Omental fat pad (tissue), 4 donors: ENCODE results near the gene NOS3. TPM values are rescaled to one million over a fixed set of nuclear protein-coding genes. Genes with fewer than 3 reads are reported as not detected.

Source experiments
- ATAC-seq: fragments of 150-250 bp; one replicate; pipeline ENCODE4 v1.9.1; 2016; ENCODE audit warnings: mild to moderate bottlenecking, moderate library complexity; ENCODE audit not compliant: low FRiP score
- DNase-seq: peaks from one replicate; pipeline ENCODE4 v3.0.0-alpha.2; 2019; ENCODE audit warnings: low spot score
- CTCF ChIP-seq, 3 donors: fragments of 450-650 bp; IDR thresholded peaks; one replicate each; pipeline ENCODE4 v1.5.1; 2016 to 2017; ENCODE audit warnings: antibody characterized with exemption in 3 of 3, mild to moderate bottlenecking in 3 of 3, moderate library complexity in 2 of 3
- total RNA-seq, 4 donors: library from RNA; depleted of rRNA; stranded (reverse); fragments of >200 nt; gene quantifications; one replicate each; pipeline ENCODE4 v1.1.0, GENCODE V29; 2016

The NOS3 gene
- total RNA-seq, 4 donors from 2014 or later, result 11.2 to 75.3 (median 25.2) TPM

DNA sequence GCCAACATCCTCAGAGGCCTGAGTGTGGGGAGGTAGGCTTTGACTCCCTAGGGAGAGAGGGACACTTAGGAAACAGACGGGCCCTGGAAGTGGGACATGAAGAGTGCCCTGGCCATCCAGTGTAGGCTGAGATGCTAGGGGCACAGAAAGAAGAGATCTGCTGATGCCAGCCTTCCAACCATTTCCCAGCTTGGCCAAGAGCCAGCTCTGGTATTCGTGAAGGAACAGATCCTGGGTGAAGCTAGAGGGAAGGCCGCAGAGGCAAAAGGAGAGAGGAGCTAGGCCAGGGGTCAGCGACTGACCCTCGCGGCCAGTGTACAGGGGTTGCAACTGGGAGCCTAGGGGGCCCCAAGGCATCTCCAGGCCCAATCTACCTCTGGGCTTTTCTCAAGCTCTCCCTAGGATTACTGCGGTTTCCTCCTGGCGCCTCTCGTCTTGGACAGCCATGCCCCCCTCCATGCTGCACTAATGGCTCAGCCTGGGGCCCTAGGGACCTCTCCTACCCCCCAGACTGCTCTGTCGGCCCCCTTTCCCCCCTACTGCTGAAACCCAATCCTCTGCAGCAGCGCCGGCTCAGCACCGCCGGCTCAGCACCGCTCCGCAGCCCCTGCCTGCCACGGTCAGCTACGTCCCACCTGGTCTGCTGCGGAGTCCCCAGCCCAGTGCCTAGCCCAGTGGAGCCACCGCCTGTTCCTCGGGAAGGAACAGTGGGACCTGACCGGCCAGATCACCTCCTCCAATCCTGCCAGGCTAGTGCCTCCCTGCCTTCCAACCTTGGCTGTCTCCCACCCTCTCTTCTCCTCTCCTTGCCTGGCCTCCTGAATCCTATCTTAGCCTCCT, 57.4 kb downstream of the NOS3 start, which contains the start of gene ASIC3:
TSS of gene ASIC3 (plus strand) at position 556 of the 840 bp plus-strand sequence. CDS start 355 bp downstream, outside the sequence.
- DNase-seq (no peak), ATAC-seq (no peak)
- no peak for TF ChIP-seq CTCF (IDR thresholded peaks at IDR 0.05)

GRCh38 chr7:151048911-151049463, 58.2 kb downstream of the NOS3 start:
- no peak for TF ChIP-seq CTCF (IDR thresholded peaks at IDR 0.05)
- DNase-seq (no peak), ATAC-seq (no peak)

- TF ChIP-seq CTCF (IDR thresholded peaks at IDR 0.05), result no peak
- no peak for ATAC-seq
- no peak for DNase-seq
Observed at GRCh38 chr7:151051108-151051507, 60.3 kb downstream of the NOS3 start.

- DNase-seq (no peak), ATAC-seq (no peak)
- no peak for TF ChIP-seq CTCF (IDR thresholded peaks at IDR 0.05)
Observed at GRCh38 chr7:151053096-151053495, 62.3 kb downstream of the NOS3 start.

DNA sequence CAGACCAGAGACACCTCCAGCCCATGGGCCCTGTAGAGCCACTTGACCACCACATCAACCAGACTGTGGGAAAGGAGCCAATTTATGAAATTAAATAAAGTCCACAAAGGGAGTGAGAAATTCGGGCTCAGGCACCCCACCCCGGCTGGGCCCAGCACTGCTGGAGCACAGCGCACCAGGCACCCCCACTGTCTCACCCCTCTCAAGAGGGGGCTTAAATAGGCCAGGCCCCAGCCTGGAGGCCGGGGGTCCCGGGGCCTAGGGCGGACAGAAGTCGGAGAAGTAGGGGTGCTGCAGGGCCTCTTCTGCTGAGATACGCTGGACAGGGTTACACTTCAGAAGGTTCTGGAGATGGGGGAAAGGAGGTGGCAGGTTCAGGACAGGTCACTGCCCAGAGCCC, 62.9 kb downstream of the NOS3 start:
- ATAC-seq (no peak), DNase-seq (no peak)
- no peak for TF ChIP-seq CTCF (IDR thresholded peaks at IDR 0.05)

DNA sequence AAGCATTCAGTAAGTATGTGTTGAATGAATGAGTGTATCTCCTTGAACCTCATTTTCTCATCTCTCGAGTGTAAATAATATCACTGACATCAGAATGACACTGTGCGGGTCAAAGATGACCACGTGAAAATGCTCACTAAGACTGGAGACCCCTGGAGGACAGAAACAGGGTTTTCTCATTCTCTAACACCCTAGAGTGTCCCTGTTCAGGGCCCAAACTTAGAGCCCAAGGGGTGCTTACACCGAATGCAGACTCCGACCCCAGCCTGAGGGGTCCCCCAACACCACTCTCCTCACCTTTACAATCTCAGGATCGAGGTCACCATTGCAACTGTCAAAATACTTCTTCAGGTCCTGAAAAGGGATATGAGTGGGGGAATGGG, 65.5 kb downstream of the NOS3 start:
- ATAC-seq, result no peak
- TF ChIP-seq CTCF (IDR thresholded peaks at IDR 0.05), result no peak
- no peak for DNase-seq
